ENCODE data around the gene DET1. TPM values are rescaled to one million over a fixed set of nuclear protein-coding genes. Genes with fewer than 3 reads are reported as not detected.
"Not testable (repeated sequence)": the region's sequence is repeated elsewhere in the genome, so short reads cannot be mapped to it uniquely, and the experiment has no call there.

The DET1 gene
- total RNA-seq, 1 donor from 2014 or later: 8.8 TPM

GRCh38 chr15:88472225-88472624 lies 74.3 kb downstream of the DET1 start:
- Mint-ChIP-seq H3K9me3 (ENCODE audit: unreplicated experiment) (peaks cover 9% of the 10 kb centered on the region), H3K27ac (ENCODE audit: unreplicated experiment) (no peak overlapping the region), H3K4me1 (ENCODE audit: low read depth, unreplicated experiment) (peaks cover 17% of the 10 kb centered on the region), H3K27me3 (ENCODE audit: unreplicated experiment) (peaks cover 3% of the 10 kb centered on the region), H3K4me3 (ENCODE audit: unreplicated experiment) (peak overlapping the region; percentile 5), H3K36me3 (ENCODE audit: unreplicated experiment) (no peaks in the 10 kb centered on the region)
- no peak for DNase-seq
- TF ChIP-seq CTCF (IDR thresholded peaks at IDR 0.05; ENCODE audit: partially characterized antibody, unreplicated experiment): no peak

GRCh38 chr15:88470625-88471372 lies 75.7 kb downstream of the DET1 start:
- no peak overlapping the region for H3K4me3 Mint-ChIP-seq (ENCODE audit: unreplicated experiment)
- peaks cover 14% of the 10 kb centered on the region for H3K4me1 Mint-ChIP-seq (ENCODE audit: low read depth, unreplicated experiment)
- no peak for DNase-seq
- H3K27me3 Mint-ChIP-seq (ENCODE audit: unreplicated experiment): peaks cover 5% of the 10 kb centered on the region
- H3K9me3 Mint-ChIP-seq (ENCODE audit: unreplicated experiment): peaks cover 11% of the 10 kb centered on the region
- H3K27ac Mint-ChIP-seq (ENCODE audit: unreplicated experiment): no peak overlapping the region
- TF ChIP-seq CTCF (IDR thresholded peaks at IDR 0.05; ENCODE audit: partially characterized antibody, unreplicated experiment): peak; percentile 49
- no peaks in the 10 kb centered on the region for H3K36me3 Mint-ChIP-seq (ENCODE audit: unreplicated experiment)

DNA sequence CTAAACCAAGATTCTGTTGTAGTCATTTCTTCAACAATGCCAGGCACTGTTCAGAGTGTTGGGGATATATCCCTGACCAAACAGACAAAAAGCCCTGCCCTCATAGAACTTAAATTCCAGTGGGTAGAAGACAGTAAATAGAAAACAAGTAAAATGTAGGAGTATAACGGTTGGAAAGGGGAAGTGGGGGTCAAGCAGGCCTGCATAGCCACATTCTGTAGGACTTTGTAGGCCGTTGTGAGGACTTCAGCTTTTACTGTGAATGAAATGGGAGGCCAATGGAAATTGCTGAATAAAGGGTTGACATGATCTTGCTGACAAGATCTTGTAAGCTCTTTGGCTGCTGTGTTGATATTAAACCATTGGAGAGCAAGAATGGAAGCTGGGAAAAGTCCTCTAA lies 77.2 kb downstream of the DET1 start:
- Mint-ChIP-seq H3K4me3 (ENCODE audit: unreplicated experiment) (no peak overlapping the region), H3K27ac (ENCODE audit: unreplicated experiment) (no peak overlapping the region), H3K36me3 (ENCODE audit: unreplicated experiment) (no peaks in the 10 kb centered on the region), H3K4me1 (ENCODE audit: low read depth, unreplicated experiment) (peaks cover 14% of the 10 kb centered on the region), H3K27me3 (ENCODE audit: unreplicated experiment) (peaks cover 5% of the 10 kb centered on the region), H3K9me3 (ENCODE audit: unreplicated experiment) (peaks cover 11% of the 10 kb centered on the region)
- no peak for TF ChIP-seq CTCF (IDR thresholded peaks at IDR 0.05; ENCODE audit: partially characterized antibody, unreplicated experiment)
- DNase-seq: no peak

- Mint-ChIP-seq H3K9me3 (ENCODE audit: unreplicated experiment) (peaks cover 11% of the 10 kb centered on the region), H3K4me3 (ENCODE audit: unreplicated experiment) (peak overlapping the region; percentile 97), H3K4me1 (ENCODE audit: low read depth, unreplicated experiment) (peaks cover 14% of the 10 kb centered on the region), H3K27ac (ENCODE audit: unreplicated experiment) (peak overlapping the region; percentile 98)
- DNase-seq; H3K36me3 Mint-ChIP-seq (ENCODE audit: unreplicated experiment); H3K27me3 Mint-ChIP-seq (ENCODE audit: unreplicated experiment): not testable (repeated sequence)
Measured at GRCh38 chr15:88468721-88469120, 77.8 kb downstream of the DET1 start.

DNA sequence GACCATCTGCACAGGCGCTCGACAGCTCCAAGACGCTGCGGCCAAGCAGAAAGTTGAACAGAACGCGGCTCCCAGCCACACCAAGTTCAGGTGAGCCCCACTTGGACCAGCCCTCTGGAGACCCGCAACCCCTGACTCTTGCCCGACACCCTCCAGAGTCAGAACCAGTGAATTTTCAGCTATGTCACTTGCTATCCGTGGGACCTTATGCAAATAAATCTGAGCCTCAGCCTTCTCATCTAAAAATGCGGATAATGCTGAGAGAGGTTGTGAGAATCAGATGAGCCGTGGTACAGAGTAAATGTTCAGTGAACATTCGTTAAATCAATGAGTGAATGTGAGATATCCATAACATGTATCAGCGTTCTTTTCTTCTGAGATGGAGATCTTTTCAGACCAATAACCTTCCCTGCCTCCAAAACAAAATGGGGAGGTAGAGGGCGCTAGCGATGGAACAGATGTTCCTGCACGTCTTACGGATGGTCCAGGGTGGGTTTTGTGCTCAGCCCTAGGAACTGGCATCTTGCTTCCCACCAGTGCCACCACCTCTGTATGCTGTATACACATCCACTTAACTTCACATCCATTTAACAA lies 78.4 kb downstream of the DET1 start:
- TF ChIP-seq CTCF (IDR thresholded peaks at IDR 0.05; ENCODE audit: partially characterized antibody, unreplicated experiment): no peak
- Mint-ChIP-seq H3K27ac (ENCODE audit: unreplicated experiment) (peak overlapping the region; percentile 98), H3K27me3 (ENCODE audit: unreplicated experiment) (peaks cover 5% of the 10 kb centered on the region), H3K4me3 (ENCODE audit: unreplicated experiment) (peak overlapping the region; percentile 97), H3K9me3 (ENCODE audit: unreplicated experiment) (peaks cover 11% of the 10 kb centered on the region), H3K4me1 (ENCODE audit: low read depth, unreplicated experiment) (peaks cover 14% of the 10 kb centered on the region), H3K36me3 (ENCODE audit: unreplicated experiment) (no peaks in the 10 kb centered on the region)
- no peak for DNase-seq

All from glutamatergic neuron (in vitro differentiated cells).